H9 (cell line): Measurements from ENCODE around the gene CTLA4. TPM values are rescaled to one million over a fixed set of nuclear protein-coding genes. Genes with fewer than 3 reads are reported as not detected.

Experiments used
- DNase-seq: peaks from one replicate; pipeline ENCODE4 v3.0.0-alpha.2; 2017
- H2AFZ ChIP-seq: one replicate; pipeline ENCODE4 v1.6.1; 2013; ENCODE audit warnings: mild to moderate bottlenecking, low read length, control low read depth, moderate library complexity
- H2AK5ac ChIP-seq: 2 replicates; pipeline ENCODE4 v1.6.1; 2013; ENCODE audit warnings: low read length, control low read depth, mixed read lengths; ENCODE audit not compliant: insufficient read length
- H2BK120ac ChIP-seq: one replicate; pipeline ENCODE4 v1.6.1; 2013; ENCODE audit warnings: low read depth, mild to moderate bottlenecking, low read length, control low read depth, inconsistent platforms; ENCODE audit not compliant: poor library complexity, severe bottlenecking
- H2BK12ac ChIP-seq: 2 replicates; pipeline ENCODE4 v1.6.1; 2013; ENCODE audit warnings: low read length, control low read depth, mixed read lengths, low read depth; ENCODE audit not compliant: insufficient read length
- H2BK15ac ChIP-seq: 2 replicates; pipeline ENCODE4 v1.6.1; 2013; ENCODE audit warnings: low read depth, low read length, control low read depth
- H2BK20ac ChIP-seq: one replicate; pipeline ENCODE4 v1.6.1; 2013; ENCODE audit warnings: low read depth, mild to moderate bottlenecking, low read length, control low read depth, inconsistent platforms; ENCODE audit not compliant: poor library complexity, severe bottlenecking
- H2BK5ac ChIP-seq: 2 replicates; pipeline ENCODE4 v1.6.1; 2013; ENCODE audit warnings: low read length, control low read depth, mixed read lengths; ENCODE audit not compliant: insufficient read length
- H3K14ac ChIP-seq: 2 replicates; pipeline ENCODE4 v1.6.1; 2013; ENCODE audit warnings: low read length, control low read depth; ENCODE audit not compliant: insufficient read depth
- H3K18ac ChIP-seq: 2 replicates; pipeline ENCODE4 v1.6.1; 2013; ENCODE audit warnings: low read depth, mild to moderate bottlenecking, mixed read lengths, low read length, control low read depth; ENCODE audit not compliant: insufficient read length
- H3K23ac ChIP-seq: 2 replicates; pipeline ENCODE4 v1.6.1; 2013; ENCODE audit warnings: low read length, control low read depth, mixed read lengths, low read depth; ENCODE audit not compliant: insufficient read length
- H3K23me2 ChIP-seq: 2 replicates; pipeline ENCODE4 v1.6.1; 2013; ENCODE audit warnings: low read depth, mild to moderate bottlenecking, mixed read lengths, low read length, control low read depth; ENCODE audit not compliant: insufficient read length, poor library complexity, severe bottlenecking
- H3K27ac ChIP-seq: 2 replicates; pipeline ENCODE4 v1.5.1; 2013; ENCODE audit warnings: low read length, control low read depth, mixed read lengths, low read depth; ENCODE audit not compliant: insufficient read length
- H3K27me3 ChIP-seq: 2 replicates; pipeline ENCODE4 v1.6.1; 2013; ENCODE audit warnings: low read length, control low read depth, inconsistent platforms; ENCODE audit not compliant: insufficient read depth
- H3K4ac ChIP-seq: 2 replicates; pipeline ENCODE4 v1.6.1; 2013; ENCODE audit warnings: low read depth, mild to moderate bottlenecking, control low read depth, inconsistent platforms, low read length, moderate library complexity
- H3K4me1 ChIP-seq: 2 replicates; pipeline ENCODE4 v1.6.1; 2013; ENCODE audit warnings: low read length, control low read depth, inconsistent platforms; ENCODE audit not compliant: insufficient read depth
- H3K4me2 ChIP-seq: 2 replicates; pipeline ENCODE4 v1.6.1; 2013; ENCODE audit warnings: low read length, control low read depth, mixed read lengths; ENCODE audit not compliant: insufficient read length, insufficient read depth
- H3K56ac ChIP-seq: 2 replicates; pipeline ENCODE4 v1.6.1; 2013; ENCODE audit warnings: low read depth, mild to moderate bottlenecking, mixed read lengths, low read length, control low read depth; ENCODE audit not compliant: insufficient read length
- H3K79me1 ChIP-seq: 2 replicates; pipeline ENCODE4 v1.6.1; 2013; ENCODE audit warnings: low read depth, mild to moderate bottlenecking, moderate library complexity, low read length, control low read depth, inconsistent platforms; ENCODE audit not compliant: insufficient read depth, poor library complexity, severe bottlenecking
- H3K79me2 ChIP-seq: 2 replicates; pipeline ENCODE4 v1.6.1; 2013; ENCODE audit warnings: low read length, control low read depth, inconsistent platforms; ENCODE audit not compliant: insufficient read depth
- H3K9ac ChIP-seq: 2 replicates; pipeline ENCODE4 v1.6.1; 2013; ENCODE audit warnings: low read length, control low read depth, mixed read lengths; ENCODE audit not compliant: insufficient read length; ENCODE audit errors: extremely low read depth
- H3K9me3 ChIP-seq: one replicate; pipeline ENCODE4 v1.6.1; 2013; ENCODE audit warnings: low read depth, low read length, inconsistent platforms; ENCODE audit not compliant: control insufficient read depth
- H3T11ph ChIP-seq: one replicate; pipeline ENCODE4 v1.6.1; 2013; ENCODE audit warnings: mild to moderate bottlenecking, low read length, control low read depth, inconsistent platforms
- H4K20me1 ChIP-seq: one replicate; pipeline ENCODE4 v1.6.1; 2013; ENCODE audit not compliant: control insufficient read depth, insufficient read length, insufficient read depth
- H4K5ac ChIP-seq: 2 replicates; pipeline ENCODE4 v1.6.1; 2013; ENCODE audit warnings: low read depth, mild to moderate bottlenecking, mixed read lengths, low read length, control low read depth; ENCODE audit not compliant: insufficient read length
- H4K8ac ChIP-seq: replicated peaks from 2 replicates; pipeline ENCODE4 v1.6.1; 2013; ENCODE audit warnings: low read length, control low read depth, mixed read lengths, low read depth; ENCODE audit not compliant: insufficient read length
- H4K91ac ChIP-seq: 2 replicates; pipeline ENCODE4 v1.6.1; 2013; ENCODE audit warnings: low read depth, mild to moderate bottlenecking, moderate library complexity, mixed read lengths, low read length, control low read depth; ENCODE audit not compliant: insufficient read length
- H3K27ac Mint-ChIP-seq, 3 experiments: 2 replicates in 2 of 3; 3 replicates in 1 of 3; pipeline ENCODE4 v1.8.0; 2020 to 2021; ENCODE audit warnings: mixed read lengths in 3 of 3, mild to moderate bottlenecking in 1 of 3, moderate library complexity in 1 of 3
- H3K27me3 Mint-ChIP-seq: 2 replicates; pipeline ENCODE4 v1.8.0; 2021; ENCODE audit warnings: low read depth, mild to moderate bottlenecking, moderate library complexity, mixed read lengths
- H3K36me3 Mint-ChIP-seq, 3 experiments: 2 replicates in 2 of 3; 3 replicates in 1 of 3; pipeline ENCODE4 v1.8.0; 2020 to 2021; ENCODE audit warnings: low read depth in 3 of 3, mixed read lengths in 3 of 3; ENCODE audit not compliant: insufficient read depth in 1 of 3
- H3K4me1 Mint-ChIP-seq, 2 experiments: 2 replicates each; pipeline ENCODE4 v1.8.0; 2020; ENCODE audit warnings: mixed read lengths in 2 of 2
- H3K4me3 Mint-ChIP-seq, 2 experiments: 2 replicates in 1 of 2; 3 replicates in 1 of 2; pipeline ENCODE4 v1.8.0; 2020 to 2021; ENCODE audit warnings: mild to moderate bottlenecking in 2 of 2, mixed read lengths in 2 of 2, moderate library complexity in 1 of 2
- H3K9me3 Mint-ChIP-seq, 2 experiments: 2 replicates in 1 of 2; 3 replicates in 1 of 2; pipeline ENCODE4 v1.8.0; 2020; ENCODE audit warnings: mild to moderate bottlenecking in 2 of 2, mixed read lengths in 2 of 2, moderate library complexity in 1 of 2
- CTCF ChIP-seq: fragments of 200-600 bp; sonication (generic); conservative IDR thresholded peaks from 3 replicates; pipeline ENCODE4 v1.8.0; 2021; ENCODE audit warnings: antibody characterized with exemption, mild to moderate bottlenecking
- WGBS: extraction: QIAGEN DNeasy Blood & Tissue Kit; methylation state at CpG from one replicate; pipeline ENCODE4 v1.1.7; 2013; ENCODE audit warnings: missing lambda C conversion rate, low lambda C conversion rate, mixed read lengths; ENCODE audit not compliant: insufficient read length; ENCODE audit errors: extremely low coverage; 5-methylcytosine and 5-hydroxymethylcytosine counted together
- total RNA-seq: library from RNA; stranded (reverse); gene quantifications from 2 replicates; pipeline ENCODE4 v1.2.1, GENCODE V29; 2021

The CTLA4 gene
- total RNA-seq, 1 experiment from 2014 or later, result not detected

GRCh38 chr2:203846490-203847105, 21.0 kb upstream of the CTLA4 start:
- H2AK5ac ChIP-seq, result no peak overlapping the region
- no peak overlapping the region for H3K18ac ChIP-seq
- H3K27me3 ChIP-seq, result no peaks in the 10 kb centered on the region
- H3K79me1 ChIP-seq, result no peaks in the 10 kb centered on the region
- peaks cover 1% of the 10 kb centered on the region for H3K27me3 Mint-ChIP-seq
- H3K56ac ChIP-seq, result no peak overlapping the region
- H3K27ac ChIP-seq, result no peak overlapping the region
- H2BK15ac ChIP-seq, result no peak overlapping the region
- no peaks in the 10 kb centered on the region for H3K9me3 ChIP-seq
- no peaks in the 10 kb centered on the region for H3K4me1 ChIP-seq
- no peak for TF ChIP-seq CTCF
- no peaks in the 10 kb centered on the region for H3K79me2 ChIP-seq
- H3K4me2 ChIP-seq, result no peak overlapping the region
- H3K14ac ChIP-seq, result no peak overlapping the region
- no peak overlapping the region for H4K5ac ChIP-seq
- DNase-seq, result no peak
- no peak overlapping the region for H3K9ac ChIP-seq
- H3K4me1 Mint-ChIP-seq, result no peaks in the 10 kb centered on the region
- H2BK120ac ChIP-seq, result no peak overlapping the region
- H2BK5ac ChIP-seq, result no peak overlapping the region
- H4K20me1 ChIP-seq, result no peaks in the 10 kb centered on the region
- H3K4me3 Mint-ChIP-seq, result no peak overlapping the region
- no peak overlapping the region for H2BK20ac ChIP-seq
- no peak overlapping the region for H3K23ac ChIP-seq
- H3K9me3 Mint-ChIP-seq, result no peaks in the 10 kb centered on the region
- H3K23me2 ChIP-seq, result no peaks in the 10 kb centered on the region
- H2BK12ac ChIP-seq, result no peak overlapping the region
- no peak overlapping the region for H3K4ac ChIP-seq
- H3K36me3 Mint-ChIP-seq, result no peaks in the 10 kb centered on the region
- H2AFZ ChIP-seq, result no peak overlapping the region
- no peak overlapping the region for H3T11ph ChIP-seq
- H4K91ac ChIP-seq, result no peak overlapping the region
- H4K8ac ChIP-seq, result no peak overlapping the region
- H3K27ac Mint-ChIP-seq, result no peak overlapping the region
- WGBS, result no CpG with 5 or more reads among the region's 8 CpGs
